ENCODE results near the gene TFE3. TPM values are rescaled to one million over a fixed set of nuclear protein-coding genes. Genes with fewer than 3 reads are reported as not detected.

Gene TFE3
- total RNA-seq = 35.5 and 37.1 TPM in 2 replicates
- 22.3 and 26.8 TPM in 2 replicates for polyA plus RNA-seq
- 13.5 and 18.2 TPM in 2 replicates for polyA plus RNA-seq (2011; cell fraction: cytosol; rRNA removed)
- 19.1 and 21.2 TPM in 2 replicates for polyA plus RNA-seq (2011; cell fraction: nucleus; rRNA removed)
- polyA plus RNA-seq (2012) = 34.9 and 39.8 TPM in 2 replicates
- 25.1 and 40.6 TPM in 2 replicates for polyA minus RNA-seq
- 34.6 TPM for polyA minus RNA-seq (2011; cell fraction: cytosol; rRNA and poly(A)+ RNA removed)
- polyA minus RNA-seq (2011; cell fraction: nucleus; rRNA and poly(A)+ RNA removed) = 13.8 and 17.8 TPM in 2 replicates
- percentile 56 among the genes with signal in this experiment for Bru-seq, nascent RNA
- percentile 87 among the genes with signal in this experiment for BruChase-seq, experiment 1, labeled RNA remaining after a 6-hour chase
- percentile 72 among the genes with signal in this experiment for BruChase-seq, experiment 2, labeled RNA remaining after a 2-hour chase
- long read RNA-seq, transcript TFE3-201 (10 exons, 3,415 nt) = major isoform, 13 of 57 reads
- long read RNA-seq, partial matches to known transcripts = 12 of 57 reads
- long read RNA-seq, other reads (novel, unspliced or antisense) = 28 of 57 reads

- peak; percentile 100 for FAIRE-seq
These were observed at the start of gene TFE3 for GRCh38 chrX:49043220-49043986. Gene TFE3 (minus strand): TSS chrX:49043357. CDS start chrX:49043226, 131 bp downstream.

More at GRCh38 chrX:49043220-49043986, at the start of gene TFE3:
- Histone ChIP-seq H3K27ac (ENCODE audit: insufficient read depth, low read depth, low read length) (peak within 1 kb of the TSS; percentile 86), H2AFZ (ENCODE audit: low read depth, low read length) (peak within 1 kb of the TSS; percentile 67), H3K9me3 (replicated peaks; ENCODE audit: control insufficient read depth, insufficient read depth, low read length) (no peaks in the 10 kb centered on the region), H3K9me1 (replicated peaks; ENCODE audit: control insufficient read depth, extremely low read depth, insufficient read depth, low read length) (no peaks in the 10 kb centered on the region), H3K27me3 (ENCODE audit: control insufficient read depth in 2 of 2, insufficient read depth in 2 of 2, low read length in 2 of 2) (no peaks in the 10 kb centered on the region), H4K20me1 (replicated peaks; ENCODE audit: control insufficient read depth, extremely low read depth, insufficient read depth, low read length) (no peaks in the 10 kb centered on the region), H3K4me1 (ENCODE audit: control insufficient read depth, extremely low read depth, insufficient read depth, low read length) (peaks cover 33% of the 10 kb centered on the region), H3K9ac (replicated peaks; ENCODE audit: extremely low read depth, insufficient read depth, low read length) (peak within 1 kb of the TSS; percentile 80), H3K36me3 (ENCODE audit: control insufficient read depth in 2 of 2, extremely low read depth in 1 of 2, insufficient read depth in 2 of 2, low read length in 2 of 2) (peaks cover 0 to 6% of the 10 kb centered on the region in 2 experiments), H3K4me2 (ENCODE audit: insufficient read depth, low read length) (peak within 1 kb of the TSS; percentile 61), H3K4me3 (replicated peaks in 1 of 3; ENCODE audit: insufficient read depth in 1 of 3, low read depth in 1 of 3, low read length in 3 of 3) (peak within 1 kb of the TSS; percentile 66 to 86 (median 70)), H3K79me2 (ENCODE audit: control insufficient read depth, insufficient read depth, low read length) (peaks cover 29% of the 10 kb centered on the region)
- CTCF ChIA-PET = interaction anchor here (0.6 to 3.3 kb wide), 6 partner anchors 12 to 71 kb away, joined by 3 to 17 read pairs (median 6); partner anchors contain the start of gene KCND1
- BruUV-seq (replicated peaks) = no TSS peak
- dilution Hi-C loops (cut with MboI; ENCODE audit: extremely low pct_ligation_motif_present, low sequenced_read_pairs) = no loop called here
- intact Hi-C loops (cut with micrococcal nuclease) = loop anchor here (1.0 to 5.0 kb wide), 9 partner anchors 29 to 243 kb away; partner anchors contain the start of gene MAGIX
- TF ChIP-seq FOS (IDR thresholded peaks at IDR 0.05; ENCODE audit: borderline replicate concordance, insufficient read depth, low read length) = peak; percentile 31
- peak; percentile 62 for TF ChIP-seq POLR2AphosphoS5 (IDR thresholded peaks at IDR 0.05; ENCODE audit: insufficient read depth, low read depth, low read length)
- TF ChIP-seq JUN (IDR thresholded peaks at IDR 0.05; ENCODE audit: borderline replicate concordance, insufficient read depth, insufficient read length, low read depth) = no peak
- TF ChIP-seq POLR2A (IDR thresholded peaks at IDR 0.05; ENCODE audit: low read depth, low read length) = peak; percentile 41
- TF ChIP-seq, protein P1, sequence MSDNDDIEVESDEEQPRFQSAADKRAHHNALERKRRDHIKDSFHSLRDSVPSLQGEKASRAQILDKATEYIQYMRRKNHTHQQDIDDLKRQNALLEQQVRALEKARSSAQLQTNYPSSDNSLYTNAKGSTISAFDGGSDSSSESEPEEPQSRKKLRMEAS (IDR thresholded peaks at IDR 0.05; ENCODE audit: insufficient read depth, insufficient read length) = no peak
- TF ChIP-seq MYC (IDR thresholded peaks at IDR 0.05; ENCODE audit: low read depth, low read length) = no peak
- TF ChIP-seq CTCF (IDR thresholded peaks at IDR 0.05; ENCODE audit: extremely low read depth in 1 of 2, insufficient read depth in 1 of 2, low read depth in 1 of 2, low read length in 2 of 2) = peak; percentile 59
- DNase-seq (ENCODE audit: low read depth, low spot score) = peak; percentile 99
- POLR2A ChIA-PET = interaction anchor here (0.6 to 1.4 kb wide), 4 partner anchors 10 to 85 kb away, joined by 3 to 8 read pairs (median 4); partner anchors contain the start of gene GRIPAP1
